GM21717 (cell line): Measurements from ENCODE around the gene TMEM51.
"Not testable (repeated sequence)": the region's sequence is repeated elsewhere in the genome, so short reads cannot be mapped to it uniquely, and the experiment has no call there.

Experiments used
- ATAC-seq: cut with Tn5 transposase; IDR thresholded peaks from one replicate; pipeline ENCODE4 v1.9.1; 2021; ENCODE audit warnings: mild to moderate bottlenecking, moderate library complexity; ENCODE audit not compliant: unreplicated experiment

The TMEM51 gene

DNA sequence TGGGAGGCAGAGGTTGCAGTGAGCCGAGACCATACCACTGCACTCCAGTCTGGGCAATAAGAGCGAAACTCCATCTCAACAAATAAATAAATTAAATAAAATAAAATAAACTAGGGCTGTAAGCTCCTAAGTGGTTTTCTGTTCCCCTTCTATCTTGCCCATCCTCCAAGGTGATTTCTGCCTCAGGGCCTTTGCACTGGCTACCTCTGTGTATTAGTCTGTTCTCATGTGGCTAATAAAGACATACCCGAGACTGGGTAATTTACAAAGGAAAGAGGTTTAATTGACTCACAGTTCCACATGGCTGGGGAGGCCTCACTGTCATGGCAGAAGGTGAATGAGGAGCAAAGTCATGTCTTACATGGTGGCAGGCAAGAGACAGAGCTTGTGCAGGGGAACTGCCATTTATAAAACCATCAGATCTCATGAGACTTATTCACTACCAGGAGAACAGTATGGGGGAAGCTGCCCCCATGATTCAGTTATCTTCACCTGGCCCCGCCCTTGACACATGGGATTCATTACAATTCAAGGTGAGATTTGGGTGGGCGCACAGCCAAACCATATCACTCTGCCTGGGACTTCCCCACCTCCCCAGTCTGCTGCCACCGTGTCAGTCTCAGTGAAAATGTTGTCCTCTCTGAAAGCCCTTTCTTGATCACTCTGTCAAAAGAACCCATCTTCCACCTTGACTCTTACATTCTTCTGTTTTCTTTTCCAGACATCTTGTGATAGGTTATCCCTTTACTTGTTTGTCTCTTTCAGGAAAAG, 22.0 kb downstream of the TMEM51 start:
- ATAC-seq, result not testable (repeated sequence)

DNA sequence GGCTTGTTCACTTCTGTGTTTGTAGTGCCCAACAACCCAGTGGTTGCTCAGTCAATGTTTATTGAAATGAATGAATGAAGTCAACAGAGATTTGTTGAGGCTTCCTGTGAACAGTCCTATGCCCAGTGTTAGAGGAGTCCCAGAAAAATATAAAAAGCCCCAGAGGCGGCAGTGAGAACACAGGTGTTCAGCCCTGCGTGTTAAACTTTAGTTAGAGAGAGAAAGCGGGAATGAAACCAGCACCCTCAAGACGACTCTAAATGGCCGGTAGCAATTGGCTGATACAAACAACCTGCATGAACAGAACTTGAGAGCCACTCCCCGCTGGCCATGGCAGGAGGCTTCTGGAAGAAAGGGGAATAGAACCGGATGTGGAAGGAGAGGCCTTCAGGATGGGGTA, 22.6 kb downstream of the TMEM51 start:
- ATAC-seq, result no peak

DNA sequence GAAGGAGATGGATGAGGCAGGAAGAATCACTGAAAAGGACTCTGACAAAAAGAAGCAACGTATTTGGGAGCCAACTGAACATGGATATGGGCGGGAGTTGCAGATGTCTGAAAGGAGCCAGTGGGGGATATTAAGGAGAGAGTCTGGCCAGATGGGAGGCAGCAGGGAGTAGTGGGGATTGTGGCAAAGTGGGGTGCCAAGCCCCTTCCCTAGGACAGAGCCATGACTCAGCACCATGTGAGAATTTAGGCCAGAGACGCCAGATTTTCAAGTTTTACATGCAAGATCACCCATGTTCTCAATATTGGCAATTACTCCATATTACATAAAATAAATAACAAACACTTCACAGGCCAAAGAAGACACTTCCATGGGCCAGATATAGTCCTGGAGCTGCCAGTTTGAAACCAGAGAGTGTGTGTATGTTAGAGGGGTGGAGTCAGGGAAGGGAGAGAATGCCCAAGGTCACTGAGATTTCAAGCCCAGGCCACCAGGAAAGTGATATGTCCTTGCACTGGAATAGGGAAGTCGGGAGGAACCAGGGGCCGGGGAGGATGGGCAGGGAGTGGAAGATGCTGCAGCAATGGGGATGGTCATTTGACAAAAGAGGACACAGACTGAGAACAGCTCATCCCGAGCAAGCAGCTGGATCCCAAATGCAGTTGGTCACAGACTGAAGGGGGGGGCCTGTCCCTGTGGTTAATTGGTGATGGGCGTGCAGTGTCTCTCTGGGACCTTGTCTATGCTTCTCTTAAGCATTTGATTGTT, 23.5 kb downstream of the TMEM51 start:
- ATAC-seq, result no peak

DNA sequence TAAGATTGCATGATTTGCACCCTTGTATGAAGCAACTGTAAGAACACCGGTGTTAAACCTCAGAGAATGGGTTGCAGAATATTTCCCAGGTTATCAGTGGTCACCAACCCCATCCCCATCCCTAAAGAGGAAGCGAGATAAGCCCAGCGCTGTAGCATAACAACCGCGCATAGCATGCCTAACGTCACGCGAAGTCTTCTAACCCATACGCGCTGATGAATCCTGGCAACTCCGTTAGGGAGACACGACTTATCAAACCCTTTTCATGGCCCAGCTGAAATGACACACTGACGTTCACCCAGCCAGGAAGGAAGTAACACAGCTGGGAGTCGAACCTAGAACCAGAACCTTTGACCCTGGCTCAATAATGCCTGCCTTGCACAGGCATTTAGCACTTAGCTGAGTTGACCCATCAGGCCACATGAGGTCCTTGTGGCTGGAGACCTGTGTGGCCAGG, 24.2 kb downstream of the TMEM51 start:
- no peak for ATAC-seq

DNA sequence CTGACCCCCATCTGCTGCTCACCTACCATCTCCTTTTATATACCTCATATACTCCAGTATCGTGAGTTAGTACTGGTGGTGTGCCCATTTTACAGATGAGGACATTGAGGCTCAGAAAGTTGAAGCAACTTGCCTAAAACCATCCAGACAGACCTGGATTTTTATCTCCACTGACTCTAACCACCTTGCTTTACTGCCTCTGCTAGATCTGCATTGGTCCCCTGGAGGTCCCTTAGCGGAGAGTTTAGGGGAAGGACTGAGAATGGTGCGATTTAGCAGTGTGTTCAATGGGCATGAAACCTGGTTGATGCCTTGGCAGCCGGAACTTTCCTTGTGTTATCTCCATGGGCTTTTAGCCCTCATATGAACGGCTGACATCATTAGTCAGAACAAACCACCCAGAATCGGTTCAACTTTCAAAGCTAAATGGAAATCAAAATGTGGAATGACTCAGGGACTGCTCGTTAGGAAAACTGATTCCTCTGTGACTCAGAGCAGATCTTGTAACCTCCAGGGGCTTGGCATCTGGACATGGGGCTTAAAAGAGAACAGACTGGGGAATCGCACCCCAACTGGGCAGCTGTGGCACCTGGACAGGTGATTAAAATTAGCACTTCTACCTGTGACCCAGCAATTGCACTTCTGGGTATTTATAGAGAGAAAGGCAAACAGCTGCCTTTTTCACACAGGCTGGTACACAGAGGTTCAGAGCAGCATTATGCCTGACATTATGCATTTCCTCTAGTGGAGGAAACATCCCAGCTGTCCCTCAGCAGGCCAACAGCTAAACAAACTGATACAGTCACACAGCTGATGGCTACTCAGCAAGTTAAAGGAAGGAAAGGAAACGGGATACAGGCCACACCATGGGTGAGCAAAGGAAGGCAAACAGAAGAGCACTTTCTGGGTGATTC, 25.3 kb downstream of the TMEM51 start:
- ATAC-seq, result no peak

DNA sequence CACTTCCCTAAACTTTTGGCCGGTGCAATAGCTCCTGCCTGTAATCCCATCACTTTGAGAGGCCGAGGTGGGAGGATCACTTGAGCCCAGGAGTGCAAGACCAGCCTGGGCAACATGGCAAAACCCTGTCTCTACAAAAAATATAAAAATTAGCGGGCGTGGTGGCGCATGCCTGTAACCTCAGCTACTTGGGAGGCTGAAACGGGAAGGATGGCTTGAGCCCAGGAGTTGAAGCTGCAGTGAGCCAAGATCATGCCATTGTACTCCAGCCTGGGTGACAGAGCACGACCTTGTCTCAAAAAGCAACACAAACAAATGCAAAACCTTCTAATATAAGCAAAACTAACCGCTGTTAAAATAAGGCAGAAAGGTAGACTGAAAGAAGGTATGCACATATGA, 25.9 kb downstream of the TMEM51 start:
- no peak for ATAC-seq

DNA sequence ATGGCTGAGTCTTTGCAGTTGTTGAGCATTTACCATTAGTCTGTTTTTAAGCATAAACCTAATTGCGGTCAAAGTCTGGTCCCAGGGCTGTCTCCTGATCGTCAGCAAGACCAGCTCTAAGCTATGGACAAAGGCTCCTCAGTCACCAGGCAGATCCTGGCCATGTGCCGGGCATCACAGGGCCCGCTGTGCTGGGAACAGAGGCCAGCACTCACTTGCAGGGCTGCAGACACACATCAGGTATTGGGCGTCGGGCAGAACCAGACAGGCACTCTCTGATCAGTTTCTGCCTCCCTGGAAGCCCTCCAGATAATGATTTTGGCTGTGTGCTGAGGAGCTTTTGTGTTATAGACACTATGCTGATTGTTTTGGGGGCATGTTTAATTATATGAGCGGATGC, 26.6 kb downstream of the TMEM51 start:
- no peak for ATAC-seq

DNA sequence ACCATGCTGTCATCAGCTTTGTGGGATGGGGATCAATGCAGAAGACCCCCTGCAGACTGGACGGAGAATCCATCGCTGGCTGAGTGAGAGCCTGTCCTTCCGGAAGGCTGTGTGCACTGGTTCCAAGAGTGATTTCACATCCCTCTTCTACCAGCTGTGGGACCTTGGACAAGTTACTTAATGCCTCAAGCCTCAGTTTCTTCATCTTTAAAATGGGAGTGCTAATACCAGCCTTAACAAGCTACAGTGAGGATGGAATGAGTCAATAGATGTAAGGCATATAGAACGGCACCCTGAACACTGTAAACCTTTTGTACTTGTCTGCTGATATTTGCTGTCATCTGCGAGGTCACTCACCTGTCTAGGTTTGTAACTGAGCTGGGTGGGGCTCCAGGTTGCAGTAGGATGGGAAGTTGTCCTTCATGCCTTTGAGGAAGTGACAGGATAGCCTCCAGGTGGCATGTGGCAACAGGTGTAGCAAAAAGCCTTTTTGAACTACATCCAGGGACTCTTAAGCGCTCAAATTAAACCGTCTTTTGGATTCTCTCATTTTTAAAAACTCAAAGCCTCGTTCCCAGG, 27.5 kb downstream of the TMEM51 start:
- no peak for ATAC-seq

DNA sequence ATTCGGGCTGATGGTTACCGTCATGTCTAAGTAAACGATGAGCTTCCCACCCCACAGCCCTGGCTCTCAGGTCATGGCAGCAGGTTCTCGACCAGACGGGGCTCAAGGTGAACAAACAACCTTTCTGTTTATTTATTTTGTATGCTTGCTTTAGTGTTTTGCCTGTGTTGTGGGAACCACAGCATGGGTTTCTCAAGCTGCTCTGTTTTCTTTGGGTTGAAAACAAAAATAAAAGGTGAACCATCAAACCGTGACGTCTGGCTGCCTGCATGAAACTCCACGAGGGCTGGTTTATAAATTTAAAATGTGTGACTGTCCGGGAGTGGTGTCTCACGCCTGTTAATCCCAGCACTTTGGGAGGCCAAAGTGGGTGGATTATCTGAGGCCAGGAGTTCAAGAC, 28.0 kb downstream of the TMEM51 start:
- no peak for ATAC-seq

DNA sequence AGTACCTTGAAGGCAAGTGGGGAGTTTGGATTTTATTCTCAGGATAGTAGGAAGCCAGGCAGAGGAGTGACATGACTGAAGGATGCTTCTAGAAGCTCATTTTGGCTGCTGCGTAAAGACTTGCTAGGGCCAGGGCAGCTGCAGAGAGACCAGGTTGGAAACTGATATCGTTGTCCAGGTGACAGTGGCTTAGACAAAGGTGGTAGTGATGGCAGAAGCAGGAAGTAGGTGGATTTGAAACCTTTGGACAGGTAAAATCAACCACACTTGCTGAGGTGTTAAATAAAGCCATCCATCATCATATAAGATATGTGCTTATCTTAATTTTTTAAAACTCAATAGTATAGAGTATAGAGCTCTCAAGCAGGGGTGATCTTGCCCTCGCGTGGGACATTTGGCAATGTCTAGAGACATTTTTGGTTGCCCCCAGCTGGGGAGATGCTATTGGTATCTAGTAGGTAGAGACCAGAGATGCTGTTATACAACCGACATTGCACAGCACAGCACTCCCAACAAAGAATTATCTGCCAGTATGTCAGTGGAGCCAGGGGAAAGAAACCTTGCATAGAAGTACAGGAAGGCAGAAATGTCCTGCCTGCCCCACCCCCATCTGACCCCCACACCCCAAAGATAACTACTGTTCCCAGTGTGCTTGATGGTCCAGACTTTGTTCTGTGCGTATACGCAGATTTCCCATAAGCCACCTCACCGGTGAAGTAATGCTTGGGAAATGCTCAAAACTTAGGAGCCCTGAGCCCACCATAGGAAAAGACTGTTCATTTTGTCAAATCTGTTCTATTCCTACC, 31.1 kb downstream of the TMEM51 start:
- no peak for ATAC-seq

DNA sequence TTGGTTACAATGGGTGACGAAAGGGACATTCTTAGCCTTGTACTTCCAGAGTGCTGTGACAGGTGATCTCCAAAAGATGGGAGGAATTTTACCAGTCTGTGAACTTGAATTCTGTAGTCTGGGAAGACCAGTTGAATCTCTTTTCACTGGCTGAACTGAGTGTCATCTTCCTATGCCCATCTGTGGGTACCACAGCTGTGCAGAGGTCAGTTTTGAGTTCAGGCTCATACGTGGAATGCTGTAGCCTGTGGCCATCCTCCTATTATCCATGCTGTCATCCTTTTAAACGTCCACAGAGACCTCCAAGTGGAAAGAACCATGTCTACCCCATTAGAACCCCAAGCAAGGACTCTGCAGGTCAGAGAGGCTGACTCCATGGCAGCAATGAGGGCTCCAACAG, 32.1 kb downstream of the TMEM51 start:
- ATAC-seq, result no peak

DNA sequence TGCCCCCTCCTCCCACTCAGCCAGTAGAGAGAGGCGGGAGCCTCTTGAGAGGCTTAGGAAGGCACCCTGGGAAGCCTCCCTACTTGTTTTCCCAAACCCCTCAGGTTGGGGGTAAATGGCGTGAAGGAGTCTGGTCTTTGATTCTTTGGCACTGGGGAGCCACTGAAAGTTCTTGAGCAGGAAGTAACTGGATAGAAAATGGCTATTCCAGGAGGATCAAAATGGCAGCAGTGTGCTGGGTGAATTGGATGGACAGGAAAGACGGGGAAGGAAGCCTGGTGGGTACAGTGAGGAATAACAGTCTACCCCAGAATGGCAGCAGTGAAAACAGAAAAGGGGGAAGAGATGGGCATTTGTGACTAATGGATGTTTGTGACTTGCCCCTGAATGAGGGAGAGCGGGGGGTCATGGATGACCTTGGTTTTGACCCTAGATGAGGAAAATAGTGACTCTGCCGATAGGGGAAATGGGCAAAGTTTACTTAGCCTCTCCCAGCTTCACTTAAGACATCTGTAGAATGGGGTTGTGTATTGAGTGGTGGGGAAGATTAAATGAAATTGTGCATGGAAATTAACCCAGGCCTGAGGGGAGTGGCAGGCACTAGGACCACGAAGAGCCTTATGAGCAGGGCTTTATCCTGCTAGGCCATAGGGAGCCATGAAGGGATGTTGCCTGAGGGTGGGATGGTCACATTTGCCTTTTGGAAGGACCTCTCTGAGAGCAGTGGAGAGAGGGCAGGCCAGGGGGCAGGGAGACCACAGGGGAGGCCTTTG, 32.7 kb downstream of the TMEM51 start:
- ATAC-seq, result no peak

DNA sequence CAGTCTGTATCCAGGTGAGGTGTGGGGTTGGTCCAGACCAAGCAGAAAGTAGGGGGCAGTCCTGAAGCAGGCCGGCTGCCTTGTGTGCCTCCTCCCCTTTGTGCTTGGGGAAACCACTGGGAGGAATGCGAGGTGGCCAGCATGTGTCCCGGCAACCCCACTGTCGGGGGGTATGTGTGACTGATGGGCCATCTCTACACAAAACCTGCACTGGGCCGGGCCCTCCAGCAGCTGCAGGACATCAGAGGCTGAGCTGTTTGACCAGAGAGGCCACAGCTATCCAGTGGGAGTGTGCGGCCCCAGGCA, 33.3 kb downstream of the TMEM51 start:
- ATAC-seq, result no peak

DNA sequence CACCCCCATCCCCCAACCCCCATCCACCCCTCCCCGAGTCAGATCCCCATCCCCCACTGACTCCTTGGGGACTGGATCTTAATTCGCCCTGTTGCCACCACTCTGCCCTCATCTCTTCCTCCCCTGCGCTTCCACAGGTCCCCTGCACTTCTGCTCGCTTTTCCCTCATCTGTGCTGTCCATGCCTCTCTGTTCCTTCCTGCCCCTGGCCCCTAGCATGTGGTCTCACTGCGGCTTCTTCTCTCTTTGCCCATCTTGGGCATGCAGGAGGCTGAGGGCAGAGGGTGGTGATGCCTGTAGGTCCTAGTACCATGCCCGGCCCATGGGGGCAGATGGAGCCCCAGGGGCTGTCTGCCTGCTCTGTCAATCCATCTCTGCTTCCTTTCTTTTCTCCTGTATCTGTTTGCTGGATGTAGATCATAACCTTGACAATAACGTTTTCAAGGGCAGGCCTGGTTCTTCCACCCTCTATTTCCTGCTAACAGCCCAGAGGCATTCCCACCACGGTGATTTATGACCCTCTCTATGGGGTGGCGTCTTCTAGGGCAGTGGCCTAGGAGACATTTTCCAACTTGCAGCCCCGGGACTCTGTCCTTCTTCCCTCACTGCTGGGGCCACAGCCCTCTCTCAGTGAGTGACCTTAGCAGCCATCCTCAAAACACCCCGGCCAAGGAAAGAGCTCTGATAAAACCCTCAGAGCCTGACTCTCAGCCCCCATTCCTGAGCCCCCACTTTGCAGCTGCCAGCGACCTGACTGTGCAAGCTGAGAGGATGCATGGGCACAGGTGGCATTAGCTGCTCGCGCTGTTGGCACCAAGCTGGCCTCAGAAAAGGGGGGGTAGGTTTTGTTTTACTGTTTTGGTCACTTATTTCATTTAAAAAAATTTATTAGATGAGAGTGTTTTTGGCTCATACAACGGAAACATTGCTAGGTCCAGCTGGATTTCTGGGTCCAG, 33.9 kb downstream of the TMEM51 start:
- ATAC-seq, result no peak

DNA sequence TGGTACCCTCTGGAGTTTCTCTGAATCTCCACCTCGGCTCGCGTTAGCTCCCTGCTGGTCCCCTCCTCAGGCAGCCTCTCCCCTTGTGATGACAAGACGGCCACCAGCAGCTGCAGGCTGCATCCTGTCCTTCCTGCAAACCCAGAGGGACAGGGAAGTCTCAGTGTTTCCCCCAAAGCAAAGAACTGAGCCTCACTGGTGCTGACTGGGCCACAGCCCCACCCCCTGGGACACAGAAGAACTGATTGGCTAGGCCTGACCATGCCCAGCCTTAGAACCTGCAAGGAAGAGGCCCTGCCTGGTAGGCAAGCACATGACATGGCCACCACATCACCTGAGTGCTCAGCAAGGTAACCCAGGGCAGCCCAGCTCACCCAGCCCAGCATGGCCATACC, 34.6 kb downstream of the TMEM51 start:
- no peak for ATAC-seq

DNA sequence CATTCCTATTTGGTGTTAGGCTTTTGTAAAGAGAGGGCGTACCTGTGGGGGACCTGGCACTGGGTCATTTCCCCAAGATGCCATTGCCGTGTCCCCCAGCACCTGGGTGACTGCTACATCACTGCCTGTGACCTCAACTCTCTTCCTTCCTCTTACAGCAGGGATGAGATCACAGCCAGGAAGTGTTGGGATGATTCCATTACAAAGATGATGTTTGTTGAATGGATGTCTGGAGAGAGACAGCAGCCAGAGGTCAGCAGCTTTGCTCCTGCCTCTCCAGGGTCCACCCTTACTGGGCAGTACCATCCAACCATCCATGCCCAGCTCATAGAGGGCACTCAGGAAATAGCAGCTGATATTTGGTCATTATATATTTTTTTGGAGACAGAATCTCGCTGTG, 35.1 kb downstream of the TMEM51 start:
- no peak for ATAC-seq

DNA sequence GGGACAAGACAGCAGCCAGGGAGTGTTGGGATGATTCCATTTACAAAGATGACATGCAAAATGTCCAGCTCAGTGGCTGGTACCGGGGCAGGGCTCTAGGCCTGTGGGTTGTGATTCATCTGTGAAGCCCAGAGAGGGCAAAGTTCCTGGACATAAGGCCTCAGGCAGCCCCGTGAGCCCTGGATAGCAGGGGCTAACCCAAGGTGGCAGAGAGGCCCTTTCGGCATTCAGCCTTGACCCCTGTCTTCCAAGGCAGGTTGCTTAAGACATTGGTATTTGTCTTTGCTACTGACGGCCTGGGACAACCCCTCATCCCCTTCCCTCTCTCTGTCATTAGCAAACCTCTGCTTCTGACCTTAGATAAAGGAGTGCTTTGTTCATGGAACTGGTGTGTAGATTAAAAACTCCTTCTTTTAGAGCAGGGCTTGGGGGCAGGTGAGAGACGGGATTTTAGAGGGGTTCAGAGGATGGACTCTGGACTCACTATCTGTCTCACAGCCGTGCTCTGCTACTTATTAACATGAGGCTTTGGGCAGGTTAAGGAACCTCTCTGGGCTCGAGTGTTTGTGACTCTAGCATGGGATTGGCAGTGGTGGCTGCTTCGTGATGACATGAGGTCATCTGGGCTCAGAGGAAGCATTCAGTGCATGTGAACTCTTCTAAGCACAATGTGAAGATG, 36.3 kb downstream of the TMEM51 start:
- no peak for ATAC-seq

DNA sequence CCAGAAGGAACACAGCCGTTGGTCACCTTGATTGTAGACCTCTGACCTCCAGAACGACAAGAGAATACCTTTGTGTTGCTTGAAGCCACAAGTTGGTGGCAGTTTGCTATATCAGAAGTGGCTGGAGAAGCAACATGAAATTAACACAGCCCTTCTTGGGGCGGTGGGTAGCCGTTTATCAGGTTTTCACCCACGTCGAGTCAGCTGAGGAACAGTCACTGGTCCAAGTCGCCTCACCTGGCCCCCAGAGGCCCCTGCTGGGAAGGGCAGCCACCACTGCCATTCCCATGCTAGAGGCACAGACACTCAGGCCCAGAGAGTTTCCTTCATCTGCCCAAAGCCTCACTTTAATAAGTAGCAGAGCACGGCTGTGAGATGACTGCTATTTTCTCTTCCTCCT, 37.7 kb downstream of the TMEM51 start:
- ATAC-seq, result no peak
